H9 (cell line): Measurements from ENCODE around the gene TADA1. TPM values are rescaled to one million over a fixed set of nuclear protein-coding genes. Genes with fewer than 3 reads are reported as not detected.

Source experiments
- DNase-seq: peaks from one replicate; pipeline ENCODE4 v3.0.0-alpha.2; 2017
- H2AFZ ChIP-seq: one replicate; pipeline ENCODE4 v1.6.1; 2013; ENCODE audit warnings: mild to moderate bottlenecking, low read length, control low read depth, moderate library complexity
- H2AK5ac ChIP-seq: 2 replicates; pipeline ENCODE4 v1.6.1; 2013; ENCODE audit warnings: low read length, control low read depth, mixed read lengths; ENCODE audit not compliant: insufficient read length
- H2BK120ac ChIP-seq: one replicate; pipeline ENCODE4 v1.6.1; 2013; ENCODE audit warnings: low read depth, mild to moderate bottlenecking, low read length, control low read depth, inconsistent platforms; ENCODE audit not compliant: poor library complexity, severe bottlenecking
- H2BK12ac ChIP-seq: 2 replicates; pipeline ENCODE4 v1.6.1; 2013; ENCODE audit warnings: low read length, control low read depth, mixed read lengths, low read depth; ENCODE audit not compliant: insufficient read length
- H2BK15ac ChIP-seq: 2 replicates; pipeline ENCODE4 v1.6.1; 2013; ENCODE audit warnings: low read depth, low read length, control low read depth
- H2BK20ac ChIP-seq: one replicate; pipeline ENCODE4 v1.6.1; 2013; ENCODE audit warnings: low read depth, mild to moderate bottlenecking, low read length, control low read depth, inconsistent platforms; ENCODE audit not compliant: poor library complexity, severe bottlenecking
- H2BK5ac ChIP-seq: 2 replicates; pipeline ENCODE4 v1.6.1; 2013; ENCODE audit warnings: low read length, control low read depth, mixed read lengths; ENCODE audit not compliant: insufficient read length
- H3K14ac ChIP-seq: 2 replicates; pipeline ENCODE4 v1.6.1; 2013; ENCODE audit warnings: low read length, control low read depth; ENCODE audit not compliant: insufficient read depth
- H3K18ac ChIP-seq: 2 replicates; pipeline ENCODE4 v1.6.1; 2013; ENCODE audit warnings: low read depth, mild to moderate bottlenecking, mixed read lengths, low read length, control low read depth; ENCODE audit not compliant: insufficient read length
- H3K23ac ChIP-seq: 2 replicates; pipeline ENCODE4 v1.6.1; 2013; ENCODE audit warnings: low read length, control low read depth, mixed read lengths, low read depth; ENCODE audit not compliant: insufficient read length
- H3K23me2 ChIP-seq: 2 replicates; pipeline ENCODE4 v1.6.1; 2013; ENCODE audit warnings: low read depth, mild to moderate bottlenecking, mixed read lengths, low read length, control low read depth; ENCODE audit not compliant: insufficient read length, poor library complexity, severe bottlenecking
- H3K27ac ChIP-seq: 2 replicates; pipeline ENCODE4 v1.5.1; 2013; ENCODE audit warnings: low read length, control low read depth, mixed read lengths, low read depth; ENCODE audit not compliant: insufficient read length
- H3K27me3 ChIP-seq: 2 replicates; pipeline ENCODE4 v1.6.1; 2013; ENCODE audit warnings: low read length, control low read depth, inconsistent platforms; ENCODE audit not compliant: insufficient read depth
- H3K4ac ChIP-seq: 2 replicates; pipeline ENCODE4 v1.6.1; 2013; ENCODE audit warnings: low read depth, mild to moderate bottlenecking, control low read depth, inconsistent platforms, low read length, moderate library complexity
- H3K4me1 ChIP-seq: 2 replicates; pipeline ENCODE4 v1.6.1; 2013; ENCODE audit warnings: low read length, control low read depth, inconsistent platforms; ENCODE audit not compliant: insufficient read depth
- H3K4me2 ChIP-seq: 2 replicates; pipeline ENCODE4 v1.6.1; 2013; ENCODE audit warnings: low read length, control low read depth, mixed read lengths; ENCODE audit not compliant: insufficient read length, insufficient read depth
- H3K56ac ChIP-seq: 2 replicates; pipeline ENCODE4 v1.6.1; 2013; ENCODE audit warnings: low read depth, mild to moderate bottlenecking, mixed read lengths, low read length, control low read depth; ENCODE audit not compliant: insufficient read length
- H3K79me1 ChIP-seq: 2 replicates; pipeline ENCODE4 v1.6.1; 2013; ENCODE audit warnings: low read depth, mild to moderate bottlenecking, moderate library complexity, low read length, control low read depth, inconsistent platforms; ENCODE audit not compliant: insufficient read depth, poor library complexity, severe bottlenecking
- H3K79me2 ChIP-seq: 2 replicates; pipeline ENCODE4 v1.6.1; 2013; ENCODE audit warnings: low read length, control low read depth, inconsistent platforms; ENCODE audit not compliant: insufficient read depth
- H3K9ac ChIP-seq: 2 replicates; pipeline ENCODE4 v1.6.1; 2013; ENCODE audit warnings: low read length, control low read depth, mixed read lengths; ENCODE audit not compliant: insufficient read length; ENCODE audit errors: extremely low read depth
- H3K9me3 ChIP-seq: one replicate; pipeline ENCODE4 v1.6.1; 2013; ENCODE audit warnings: low read depth, low read length, inconsistent platforms; ENCODE audit not compliant: control insufficient read depth
- H3T11ph ChIP-seq: one replicate; pipeline ENCODE4 v1.6.1; 2013; ENCODE audit warnings: mild to moderate bottlenecking, low read length, control low read depth, inconsistent platforms
- H4K20me1 ChIP-seq: one replicate; pipeline ENCODE4 v1.6.1; 2013; ENCODE audit not compliant: control insufficient read depth, insufficient read length, insufficient read depth
- H4K5ac ChIP-seq: 2 replicates; pipeline ENCODE4 v1.6.1; 2013; ENCODE audit warnings: low read depth, mild to moderate bottlenecking, mixed read lengths, low read length, control low read depth; ENCODE audit not compliant: insufficient read length
- H4K8ac ChIP-seq: replicated peaks from 2 replicates; pipeline ENCODE4 v1.6.1; 2013; ENCODE audit warnings: low read length, control low read depth, mixed read lengths, low read depth; ENCODE audit not compliant: insufficient read length
- H4K91ac ChIP-seq: 2 replicates; pipeline ENCODE4 v1.6.1; 2013; ENCODE audit warnings: low read depth, mild to moderate bottlenecking, moderate library complexity, mixed read lengths, low read length, control low read depth; ENCODE audit not compliant: insufficient read length
- H3K27ac Mint-ChIP-seq, 3 experiments: 2 replicates in 2 of 3; 3 replicates in 1 of 3; pipeline ENCODE4 v1.8.0; 2020 to 2021; ENCODE audit warnings: mixed read lengths in 3 of 3, mild to moderate bottlenecking in 1 of 3, moderate library complexity in 1 of 3
- H3K27me3 Mint-ChIP-seq: 2 replicates; pipeline ENCODE4 v1.8.0; 2021; ENCODE audit warnings: low read depth, mild to moderate bottlenecking, moderate library complexity, mixed read lengths
- H3K36me3 Mint-ChIP-seq, 3 experiments: 2 replicates in 2 of 3; 3 replicates in 1 of 3; pipeline ENCODE4 v1.8.0; 2020 to 2021; ENCODE audit warnings: low read depth in 3 of 3, mixed read lengths in 3 of 3; ENCODE audit not compliant: insufficient read depth in 1 of 3
- H3K4me1 Mint-ChIP-seq, 2 experiments: 2 replicates each; pipeline ENCODE4 v1.8.0; 2020; ENCODE audit warnings: mixed read lengths in 2 of 2
- H3K4me3 Mint-ChIP-seq, 2 experiments: 2 replicates in 1 of 2; 3 replicates in 1 of 2; pipeline ENCODE4 v1.8.0; 2020 to 2021; ENCODE audit warnings: mild to moderate bottlenecking in 2 of 2, mixed read lengths in 2 of 2, moderate library complexity in 1 of 2
- H3K9me3 Mint-ChIP-seq, 2 experiments: 2 replicates in 1 of 2; 3 replicates in 1 of 2; pipeline ENCODE4 v1.8.0; 2020; ENCODE audit warnings: mild to moderate bottlenecking in 2 of 2, mixed read lengths in 2 of 2, moderate library complexity in 1 of 2
- CTCF ChIP-seq: fragments of 200-600 bp; sonication (generic); conservative IDR thresholded peaks from 3 replicates; pipeline ENCODE4 v1.8.0; 2021; ENCODE audit warnings: antibody characterized with exemption, mild to moderate bottlenecking
- WGBS: extraction: QIAGEN DNeasy Blood & Tissue Kit; methylation state at CpG from one replicate; pipeline ENCODE4 v1.1.7; 2013; ENCODE audit warnings: missing lambda C conversion rate, low lambda C conversion rate, mixed read lengths; ENCODE audit not compliant: insufficient read length; ENCODE audit errors: extremely low coverage; 5-methylcytosine and 5-hydroxymethylcytosine counted together
- total RNA-seq: library from RNA; stranded (reverse); gene quantifications from 2 replicates; pipeline ENCODE4 v1.2.1, GENCODE V29; 2021

TADA1 gene
- total RNA-seq, 1 experiment from 2014 or later: 20.7 TPM

DNA sequence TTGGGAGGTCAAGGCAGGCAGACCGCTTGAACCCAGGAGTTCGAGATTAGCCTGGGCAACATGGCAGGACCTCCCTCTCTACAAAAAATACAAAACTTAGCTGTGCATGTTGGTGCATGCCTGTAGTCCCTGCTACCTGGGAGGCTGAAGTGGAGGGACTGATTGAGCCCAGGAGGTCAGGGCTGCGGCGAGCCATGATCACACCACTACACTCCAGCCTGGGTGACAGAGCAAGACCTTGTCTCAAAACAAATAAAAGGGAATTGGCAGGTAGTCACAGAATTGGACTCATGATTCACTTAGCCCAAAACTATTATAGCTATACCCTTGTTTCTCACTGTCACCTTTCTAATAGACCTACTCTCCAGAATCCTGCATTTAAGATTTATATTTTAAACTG is 5.5 kb downstream of the TADA1 start:
- no peak overlapping the region for H2AFZ ChIP-seq
- H2BK12ac ChIP-seq: no peak overlapping the region
- H3T11ph ChIP-seq: no peak overlapping the region
- no peak overlapping the region for H2BK5ac ChIP-seq
- H3K4me2 ChIP-seq: no peak overlapping the region
- H3K4me3 Mint-ChIP-seq: no peak overlapping the region
- no peak overlapping the region for H3K9ac ChIP-seq
- peak overlapping the region in 1 of 3 experiments; percentile 68; a peak in 2 of 7 replicates for H3K27ac Mint-ChIP-seq
- no peak overlapping the region; the same call in 1 of the 2 replicates for H3K14ac ChIP-seq
- no peak overlapping the region for H2BK20ac ChIP-seq
- no peak overlapping the region for H3K18ac ChIP-seq
- no peak overlapping the region for H2AK5ac ChIP-seq
- H3K79me1 ChIP-seq: peaks cover 8% of the 10 kb centered on the region
- H2BK15ac ChIP-seq: no peak overlapping the region
- H3K23ac ChIP-seq: no peak overlapping the region
- no peak overlapping the region for H2BK120ac ChIP-seq
- no peak overlapping the region for H3K56ac ChIP-seq
- no peaks in the 10 kb centered on the region for H3K27me3 ChIP-seq
- H4K91ac ChIP-seq: no peak overlapping the region
- H4K20me1 ChIP-seq: no peaks in the 10 kb centered on the region
- H3K4ac ChIP-seq: no peak overlapping the region
- H3K9me3 Mint-ChIP-seq: no peaks in the 10 kb centered on the region
- H3K27me3 Mint-ChIP-seq: no peaks in the 10 kb centered on the region
- no peak for DNase-seq
- peaks cover 18 to 45% (median 36%) of the 10 kb centered on the region in 3 experiments for H3K36me3 Mint-ChIP-seq
- peaks cover 6% of the 10 kb centered on the region for H3K23me2 ChIP-seq
- peaks cover 17% of the 10 kb centered on the region; the same call in 1 of the 2 replicates for H3K79me2 ChIP-seq
- H4K5ac ChIP-seq: no peak overlapping the region
- H3K4me1 ChIP-seq: peaks cover 2% of the 10 kb centered on the region; the same call in 1 of the 2 replicates
- peaks cover 21 to 24% of the 10 kb centered on the region in 2 experiments for H3K4me1 Mint-ChIP-seq
- no peak overlapping the region for H4K8ac ChIP-seq
- no peak for TF ChIP-seq CTCF
- H3K27ac ChIP-seq: no peak overlapping the region
- no CpG with 5 or more reads among the region's 4 CpGs for WGBS
- no peaks in the 10 kb centered on the region for H3K9me3 ChIP-seq
